HEK293 (cell line): ENCODE data around the gene TRAF3IP1.
A peak's percentile ranks its signal among the peaks of the same experiment; 100 is the strongest.

ENCODE experiments used
- KLF9 ChIP-seq: fragments of 450-650 bp; formaldehyde crosslinking; IDR thresholded peaks from 2 replicates; pipeline ENCODE4 v1.5.1; 2016; ENCODE audit warnings: missing biosample characterization, missing genetic modification characterization, low read depth
- RBAK ChIP-seq: fragments of 450-650 bp; formaldehyde crosslinking; IDR thresholded peaks from 2 replicates; pipeline ENCODE4 v1.5.1; 2016; ENCODE audit warnings: missing biosample characterization, missing genetic modification characterization
- YY1 ChIP-seq: fragments of 450-650 bp; formaldehyde crosslinking; IDR thresholded peaks from 2 replicates; pipeline ENCODE4 v1.5.1; 2018; ENCODE audit warnings: missing biosample characterization, missing genetic modification characterization
- ZNF473 ChIP-seq: fragments of 450-650 bp; formaldehyde crosslinking; IDR thresholded peaks from 2 replicates; pipeline ENCODE4 v1.5.1; 2017; ENCODE audit warnings: missing biosample characterization, missing genetic modification characterization
- ZNF629 ChIP-seq: fragments of 450-650 bp; formaldehyde crosslinking; IDR thresholded peaks from 2 replicates; pipeline ENCODE4 v1.5.1; 2017; ENCODE audit warnings: missing biosample characterization, missing genetic modification characterization
- TF ChIP-seq, protein P1 (sequence below): fragments of 450-650 bp; formaldehyde crosslinking; IDR thresholded peaks from 2 replicates; pipeline ENCODE4 v1.5.1; 2016; ENCODE audit warnings: missing biosample characterization, missing genetic modification characterization
- TF ChIP-seq, protein P2 (sequence below): fragments of 450-650 bp; formaldehyde crosslinking; IDR thresholded peaks from 2 replicates; pipeline ENCODE4 v1.5.1; 2016; ENCODE audit warnings: missing biosample characterization, missing genetic modification characterization
- TF ChIP-seq, protein P3 (sequence below): fragments of 450-650 bp; formaldehyde crosslinking; IDR thresholded peaks from 2 replicates; pipeline ENCODE4 v1.5.1; 2017; ENCODE audit warnings: missing biosample characterization, missing genetic modification characterization
- TF ChIP-seq, protein P4 (sequence below): fragments of 450-650 bp; formaldehyde crosslinking; IDR thresholded peaks from 2 replicates; pipeline ENCODE4 v1.5.1; 2016; ENCODE audit warnings: missing biosample characterization, missing genetic modification characterization, low read depth

DNA sequence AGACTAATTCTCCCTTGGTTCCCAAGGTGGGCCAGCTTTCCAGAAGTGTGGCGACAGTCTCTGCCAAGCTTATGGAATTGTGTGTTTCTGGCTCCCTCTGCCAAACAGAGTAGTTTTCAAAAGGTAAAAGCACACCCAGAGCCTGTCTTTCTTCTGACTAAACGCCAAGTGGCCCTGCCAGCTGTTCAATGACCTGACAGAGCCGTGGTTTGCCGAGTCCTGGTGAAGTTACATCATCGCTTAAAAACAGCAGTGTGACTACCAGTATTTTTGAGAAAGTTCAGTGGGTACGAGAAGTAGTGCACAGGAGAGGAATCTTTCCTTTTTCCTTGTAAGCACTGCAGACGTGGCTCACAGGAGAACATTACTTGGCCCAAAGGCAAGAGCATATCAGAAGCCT, 33.8 kb upstream of the TRAF3IP1 start:
- TF ChIP-seq ZNF629 (peak; percentile 34; the same call in 1 of the 2 replicates), YY1 (tag by site-specific recombination) (no peak), ZNF473 (no peak), KLF9 (tag by site-specific recombination) (no peak), RBAK (tag by site-specific recombination) (no peak)
- TF ChIP-seq, protein P1, sequence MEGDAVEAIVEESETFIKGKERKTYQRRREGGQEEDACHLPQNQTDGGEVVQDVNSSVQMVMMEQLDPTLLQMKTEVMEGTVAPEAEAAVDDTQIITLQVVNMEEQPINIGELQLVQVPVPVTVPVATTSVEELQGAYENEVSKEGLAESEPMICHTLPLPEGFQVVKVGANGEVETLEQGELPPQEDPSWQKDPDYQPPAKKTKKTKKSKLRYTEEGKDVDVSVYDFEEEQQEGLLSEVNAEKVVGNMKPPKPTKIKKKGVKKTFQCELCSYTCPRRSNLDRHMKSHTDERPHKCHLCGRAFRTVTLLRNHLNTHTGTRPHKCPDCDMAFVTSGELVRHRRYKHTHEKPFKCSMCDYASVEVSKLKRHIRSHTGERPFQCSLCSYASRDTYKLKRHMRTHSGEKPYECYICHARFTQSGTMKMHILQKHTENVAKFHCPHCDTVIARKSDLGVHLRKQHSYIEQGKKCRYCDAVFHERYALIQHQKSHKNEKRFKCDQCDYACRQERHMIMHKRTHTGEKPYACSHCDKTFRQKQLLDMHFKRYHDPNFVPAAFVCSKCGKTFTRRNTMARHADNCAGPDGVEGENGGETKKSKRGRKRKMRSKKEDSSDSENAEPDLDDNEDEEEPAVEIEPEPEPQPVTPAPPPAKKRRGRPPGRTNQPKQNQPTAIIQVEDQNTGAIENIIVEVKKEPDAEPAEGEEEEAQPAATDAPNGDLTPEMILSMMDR: no peak
- TF ChIP-seq, protein P2, sequence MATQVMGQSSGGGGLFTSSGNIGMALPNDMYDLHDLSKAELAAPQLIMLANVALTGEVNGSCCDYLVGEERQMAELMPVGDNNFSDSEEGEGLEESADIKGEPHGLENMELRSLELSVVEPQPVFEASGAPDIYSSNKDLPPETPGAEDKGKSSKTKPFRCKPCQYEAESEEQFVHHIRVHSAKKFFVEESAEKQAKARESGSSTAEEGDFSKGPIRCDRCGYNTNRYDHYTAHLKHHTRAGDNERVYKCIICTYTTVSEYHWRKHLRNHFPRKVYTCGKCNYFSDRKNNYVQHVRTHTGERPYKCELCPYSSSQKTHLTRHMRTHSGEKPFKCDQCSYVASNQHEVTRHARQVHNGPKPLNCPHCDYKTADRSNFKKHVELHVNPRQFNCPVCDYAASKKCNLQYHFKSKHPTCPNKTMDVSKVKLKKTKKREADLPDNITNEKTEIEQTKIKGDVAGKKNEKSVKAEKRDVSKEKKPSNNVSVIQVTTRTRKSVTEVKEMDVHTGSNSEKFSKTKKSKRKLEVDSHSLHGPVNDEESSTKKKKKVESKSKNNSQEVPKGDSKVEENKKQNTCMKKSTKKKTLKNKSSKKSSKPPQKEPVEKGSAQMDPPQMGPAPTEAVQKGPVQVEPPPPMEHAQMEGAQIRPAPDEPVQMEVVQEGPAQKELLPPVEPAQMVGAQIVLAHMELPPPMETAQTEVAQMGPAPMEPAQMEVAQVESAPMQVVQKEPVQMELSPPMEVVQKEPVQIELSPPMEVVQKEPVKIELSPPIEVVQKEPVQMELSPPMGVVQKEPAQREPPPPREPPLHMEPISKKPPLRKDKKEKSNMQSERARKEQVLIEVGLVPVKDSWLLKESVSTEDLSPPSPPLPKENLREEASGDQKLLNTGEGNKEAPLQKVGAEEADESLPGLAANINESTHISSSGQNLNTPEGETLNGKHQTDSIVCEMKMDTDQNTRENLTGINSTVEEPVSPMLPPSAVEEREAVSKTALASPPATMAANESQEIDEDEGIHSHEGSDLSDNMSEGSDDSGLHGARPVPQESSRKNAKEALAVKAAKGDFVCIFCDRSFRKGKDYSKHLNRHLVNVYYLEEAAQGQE: no peak
- TF ChIP-seq, protein P3, sequence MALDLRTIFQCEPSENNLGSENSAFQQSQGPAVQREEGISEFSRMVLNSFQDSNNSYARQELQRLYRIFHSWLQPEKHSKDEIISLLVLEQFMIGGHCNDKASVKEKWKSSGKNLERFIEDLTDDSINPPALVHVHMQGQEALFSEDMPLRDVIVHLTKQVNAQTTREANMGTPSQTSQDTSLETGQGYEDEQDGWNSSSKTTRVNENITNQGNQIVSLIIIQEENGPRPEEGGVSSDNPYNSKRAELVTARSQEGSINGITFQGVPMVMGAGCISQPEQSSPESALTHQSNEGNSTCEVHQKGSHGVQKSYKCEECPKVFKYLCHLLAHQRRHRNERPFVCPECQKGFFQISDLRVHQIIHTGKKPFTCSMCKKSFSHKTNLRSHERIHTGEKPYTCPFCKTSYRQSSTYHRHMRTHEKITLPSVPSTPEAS (tag by site-specific recombination): no peak
- TF ChIP-seq, protein P4, sequence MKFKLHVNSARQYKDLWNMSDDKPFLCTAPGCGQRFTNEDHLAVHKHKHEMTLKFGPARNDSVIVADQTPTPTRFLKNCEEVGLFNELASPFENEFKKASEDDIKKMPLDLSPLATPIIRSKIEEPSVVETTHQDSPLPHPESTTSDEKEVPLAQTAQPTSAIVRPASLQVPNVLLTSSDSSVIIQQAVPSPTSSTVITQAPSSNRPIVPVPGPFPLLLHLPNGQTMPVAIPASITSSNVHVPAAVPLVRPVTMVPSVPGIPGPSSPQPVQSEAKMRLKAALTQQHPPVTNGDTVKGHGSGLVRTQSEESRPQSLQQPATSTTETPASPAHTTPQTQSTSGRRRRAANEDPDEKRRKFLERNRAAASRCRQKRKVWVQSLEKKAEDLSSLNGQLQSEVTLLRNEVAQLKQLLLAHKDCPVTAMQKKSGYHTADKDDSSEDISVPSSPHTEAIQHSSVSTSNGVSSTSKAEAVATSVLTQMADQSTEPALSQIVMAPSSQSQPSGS (tag by site-specific recombination): no peak
